Endothelial cell of umbilical vein (primary cell): Measurements from ENCODE around the gene KIF17. TPM values are rescaled to one million over a fixed set of nuclear protein-coding genes. Genes with fewer than 3 reads are reported as not detected.

Experiments used
- BruUV-seq: library from RNA; stranded (reverse); fragments of 400-500 nt; replicated peaks from 2 replicates; lab custom pipeline; 2021; lab: Mats Ljungman, UMichigan
- CTCF ChIA-PET: fragments of 300-600, 350-600 bp; sonication (Branson Sonifier 250); formaldehyde crosslinking; loops from one replicate; lab custom pipeline; 2021; ENCODE audit warnings: antibody characterized with exemption, inconsistent platforms; lab: Charles Lee
- POLR2A ChIA-PET: fragments of 300-600, 350-600 bp; sonication (Branson Sonifier 250); formaldehyde crosslinking; loops from one replicate; lab custom pipeline; 2021; ENCODE audit warnings: antibody characterized with exemption, inconsistent platforms; lab: Charles Lee
- DNase-seq: peaks from one replicate; pipeline ENCODE4 v3.0.0-alpha.2; 2011; ENCODE audit warnings: low read depth, low spot score
- FAIRE-seq: peaks from 2 replicates; lab custom pipeline; 2011; peaks lifted over from hg19 to GRCh38; lab: Jason Lieb, UNC
- H2AFZ ChIP-seq: 2 replicates; pipeline ENCODE4 v1.6.0; 2012; ENCODE audit warnings: low read depth, low read length, control low read depth, inconsistent platforms
- H3K27ac ChIP-seq: 2 replicates; pipeline ENCODE4 v1.5.1; 2011; ENCODE audit warnings: low read depth, mild to moderate bottlenecking, control low read depth, low read length, moderate library complexity; ENCODE audit not compliant: insufficient read depth
- H3K27me3 ChIP-seq, 2 experiments: 2 replicates each; pipeline versions ENCODE4 v1.6.0 to v1.6.1; 2011; ENCODE audit warnings: low read length in 2 of 2, mixed read lengths in 1 of 2; ENCODE audit not compliant: control insufficient read depth in 2 of 2, insufficient read depth in 2 of 2
- H3K36me3 ChIP-seq, 2 experiments: 2 replicates in 1 of 2; 3 replicates in 1 of 2; pipeline ENCODE4 v1.5.1; 2011; ENCODE audit warnings: low read length in 2 of 2, mild to moderate bottlenecking in 1 of 2, moderate library complexity in 1 of 2; ENCODE audit not compliant: control insufficient read depth in 2 of 2, insufficient read depth in 2 of 2; ENCODE audit errors: extremely low read depth in 1 of 2
- H3K4me1 ChIP-seq: 3 replicates; pipeline ENCODE4 v1.5.1; 2011; ENCODE audit warnings: mild to moderate bottlenecking, low read length; ENCODE audit not compliant: control insufficient read depth, insufficient read depth; ENCODE audit errors: extremely low read depth
- H3K4me2 ChIP-seq: 2 replicates; pipeline ENCODE4 v1.6.1; 2011; ENCODE audit warnings: low read length, control low read depth, mixed read lengths; ENCODE audit not compliant: insufficient read depth
- H3K4me3 ChIP-seq, 3 experiments: fragments of 200-600 bp in 1 of 3; sonication (generic), shearing (Covaris generic) in 1 of 3; replicated peaks in 1 of 3; 2 replicates each; pipeline ENCODE4 v1.5.1; 2011 to 2016; ENCODE audit warnings: control low read depth in 3 of 3, low read length in 3 of 3, mild to moderate bottlenecking in 2 of 3, inconsistent platforms in 1 of 3, low read depth in 1 of 3, moderate library complexity in 1 of 3; ENCODE audit not compliant: insufficient read depth in 1 of 3
- H3K79me2 ChIP-seq: 2 replicates; pipeline ENCODE4 v1.6.0; 2012; ENCODE audit warnings: low read length, inconsistent platforms; ENCODE audit not compliant: control insufficient read depth, insufficient read depth
- H3K9ac ChIP-seq: replicated peaks from 2 replicates; pipeline ENCODE3; 2011; ENCODE audit warnings: low read length, control low read depth; ENCODE audit not compliant: insufficient read depth; ENCODE audit errors: extremely low read depth
- H3K9me1 ChIP-seq: replicated peaks from 3 replicates; pipeline ENCODE4 v1.6.0; 2011; ENCODE audit warnings: mild to moderate bottlenecking, low read length; ENCODE audit not compliant: control insufficient read depth, insufficient read depth; ENCODE audit errors: extremely low read depth
- H3K9me3 ChIP-seq: replicated peaks from 2 replicates; pipeline ENCODE4 v1.5.1; 2012; ENCODE audit warnings: low read length, inconsistent platforms; ENCODE audit not compliant: control insufficient read depth, insufficient read depth
- H4K20me1 ChIP-seq: replicated peaks from 2 replicates; pipeline ENCODE3; 2011; ENCODE audit warnings: mild to moderate bottlenecking, low read length; ENCODE audit not compliant: control insufficient read depth, insufficient read depth; ENCODE audit errors: extremely low read depth
- EZH2 ChIP-seq: IDR thresholded peaks from 2 replicates; pipeline ENCODE4 v1.6.1; 2012; ENCODE audit warnings: borderline replicate concordance, low read depth, mild to moderate bottlenecking, moderate library complexity, low read length, inconsistent platforms; ENCODE audit not compliant: severe bottlenecking
- FOS ChIP-seq: IDR thresholded peaks from 2 replicates; pipeline ENCODE4 v1.6.1; 2011; ENCODE audit warnings: mild to moderate bottlenecking, low read length, moderate library complexity, borderline replicate concordance; ENCODE audit not compliant: insufficient read depth
- GATA2 ChIP-seq: IDR thresholded peaks from 2 replicates; pipeline ENCODE4 v1.7.0; 2011; ENCODE audit warnings: low read depth, mild to moderate bottlenecking, moderate library complexity, mixed read lengths, low read length; ENCODE audit not compliant: insufficient read length, insufficient read depth
- JUN ChIP-seq: IDR thresholded peaks from 2 replicates; pipeline ENCODE4 v1.6.1; 2011; ENCODE audit warnings: borderline replicate concordance, low read depth; ENCODE audit not compliant: insufficient read length, insufficient read depth
- MAX ChIP-seq: IDR thresholded peaks from 2 replicates; pipeline ENCODE4 v1.6.1; 2011; ENCODE audit not compliant: insufficient read depth, insufficient read length
- MYC ChIP-seq: IDR thresholded peaks from one replicate; pipeline ENCODE4 v1.6.1; 2011; ENCODE audit warnings: mild to moderate bottlenecking, low read depth, low read length
- POLR2A ChIP-seq: IDR thresholded peaks from 2 replicates; pipeline ENCODE4 v1.6.1; 2012; ENCODE audit warnings: low read depth, mild to moderate bottlenecking, control low read depth, low read length
- POLR2AphosphoS5 ChIP-seq: IDR thresholded peaks from 2 replicates; pipeline ENCODE4 v1.6.1; 2012; ENCODE audit warnings: low read depth, mild to moderate bottlenecking, control low read depth, low read length, moderate library complexity; ENCODE audit not compliant: insufficient read depth
- dilution Hi-C: fragments of 300-500 bp; cut with MboI; formaldehyde crosslinking; loops from one replicate; pipeline ENCODE4 v1.15.0; 2019; ENCODE audit warnings: low sequenced_read_pairs; ENCODE audit not compliant: extremely low pct_ligation_motif_present
- intact Hi-C: fragments of 100-400 bp; cut with micrococcal nuclease; formaldehyde crosslinking; loops from one replicate; pipeline ENCODE4 v1.10.0; 2022
- polyA plus RNA-seq, 4 experiments: library from polyadenylated mRNA; depleted of rRNA in 3 of 4; stranded (reverse) in 3 of 4; unstranded in 1 of 4; fragments of >200 nt; gene quantifications; 2 replicates each; pipeline versions ENCODE4 v1.2.1 to v1.2.3, GENCODE V29; 2011 to 2012; ENCODE audit warnings: missing spikeins in 1 of 4
- total RNA-seq: library from RNA; stranded (reverse); gene quantifications from 2 replicates; pipeline ENCODE4 v1.2.3, GENCODE V29; 2021
- TF ChIP-seq, protein P1 (sequence below), 2 donors: IDR thresholded peaks; 1 replicate in 1 of 2; 2 replicates in 1 of 2; pipeline ENCODE4 v1.5.1; 2011; ENCODE audit warnings: low read length in 2 of 2, mild to moderate bottlenecking in 2 of 2, moderate library complexity in 2 of 2, control low read depth in 1 of 2, inconsistent platforms in 1 of 2, low read depth in 1 of 2; ENCODE audit not compliant: insufficient read depth in 1 of 2; ENCODE audit errors: extremely low read depth in 1 of 2

The KIF17 gene
- total and polyA plus RNA-seq, 2 donors (not counting 3 experiments of a cell fraction or from before 2014, with no cell fraction given), result 1.1 to 1.5 TPM

DNA sequence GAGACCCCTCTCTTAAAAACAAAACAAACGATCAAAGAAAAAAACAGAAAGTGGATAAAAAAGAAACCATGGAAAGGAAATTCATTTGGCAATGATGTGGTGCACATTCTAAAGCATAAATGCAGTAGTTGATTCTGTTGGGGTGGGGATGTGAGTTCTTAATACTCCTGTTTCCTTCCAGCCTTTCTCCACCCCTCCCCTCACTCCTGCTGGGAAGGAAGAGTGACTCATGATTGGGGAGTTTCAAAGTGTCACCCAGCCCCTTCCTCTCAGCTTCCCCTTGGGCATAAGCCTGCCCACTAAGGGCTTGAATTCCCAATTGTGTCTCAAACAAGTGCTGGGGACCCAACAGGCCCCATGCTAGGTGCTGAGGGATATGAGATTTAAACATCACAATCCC, 91.3 kb downstream of the KIF17 start:
- ChIA-PET CTCF (interaction anchor here (1.7 kb wide), 1 partner anchor 52 kb away, joined by 6 read pairs; no protein-coding TSS in a partner anchor), POLR2A (no interaction called here)
- BruUV-seq, result no TSS peak
- H4K20me1 ChIP-seq, result no peaks in the 10 kb centered on the region
- H3K79me2 ChIP-seq, result no peaks in the 10 kb centered on the region
- no peak for DNase-seq
- H3K27ac ChIP-seq, result no peak overlapping the region
- no peaks in the 10 kb centered on the region for H3K36me3 ChIP-seq
- FAIRE-seq, result no peak
- peaks cover 2 to 3% of the 10 kb centered on the region in 2 experiments for H3K27me3 ChIP-seq
- H3K9me1 ChIP-seq, result no peaks in the 10 kb centered on the region
- no peaks in the 10 kb centered on the region for H3K9me3 ChIP-seq
- dilution Hi-C loops (no loop called here), intact Hi-C loops (no loop called here)
- H3K4me2 ChIP-seq, result no peak overlapping the region
- H3K9ac ChIP-seq, result no peak overlapping the region
- TF ChIP-seq POLR2A (no peak), JUN (no peak), POLR2AphosphoS5 (no peak), MYC (no peak), EZH2 (no peak), FOS (no peak), MAX (no peak), GATA2 (no peak)
- TF ChIP-seq, protein P1, sequence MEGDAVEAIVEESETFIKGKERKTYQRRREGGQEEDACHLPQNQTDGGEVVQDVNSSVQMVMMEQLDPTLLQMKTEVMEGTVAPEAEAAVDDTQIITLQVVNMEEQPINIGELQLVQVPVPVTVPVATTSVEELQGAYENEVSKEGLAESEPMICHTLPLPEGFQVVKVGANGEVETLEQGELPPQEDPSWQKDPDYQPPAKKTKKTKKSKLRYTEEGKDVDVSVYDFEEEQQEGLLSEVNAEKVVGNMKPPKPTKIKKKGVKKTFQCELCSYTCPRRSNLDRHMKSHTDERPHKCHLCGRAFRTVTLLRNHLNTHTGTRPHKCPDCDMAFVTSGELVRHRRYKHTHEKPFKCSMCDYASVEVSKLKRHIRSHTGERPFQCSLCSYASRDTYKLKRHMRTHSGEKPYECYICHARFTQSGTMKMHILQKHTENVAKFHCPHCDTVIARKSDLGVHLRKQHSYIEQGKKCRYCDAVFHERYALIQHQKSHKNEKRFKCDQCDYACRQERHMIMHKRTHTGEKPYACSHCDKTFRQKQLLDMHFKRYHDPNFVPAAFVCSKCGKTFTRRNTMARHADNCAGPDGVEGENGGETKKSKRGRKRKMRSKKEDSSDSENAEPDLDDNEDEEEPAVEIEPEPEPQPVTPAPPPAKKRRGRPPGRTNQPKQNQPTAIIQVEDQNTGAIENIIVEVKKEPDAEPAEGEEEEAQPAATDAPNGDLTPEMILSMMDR (IDR thresholded peaks at IDR 0.05; ENCODE audit: extremely low read depth in 1 of 2, insufficient read depth in 1 of 2, low read depth in 1 of 2, low read length in 2 of 2), result no peak
- no peaks in the 10 kb centered on the region for H3K4me1 ChIP-seq
- H3K4me3 ChIP-seq, result no peak overlapping the region
- H2AFZ ChIP-seq, result no peak overlapping the region
